H54 (cell line): ENCODE results near the gene SPATA1.
A peak's percentile ranks its signal among the peaks of the same experiment; 100 is the strongest.
"Not testable (repeated sequence)": the region's sequence is repeated elsewhere in the genome, so short reads cannot be mapped to it uniquely, and the experiment has no call there.

Source experiments
- DNase-seq: peaks from one replicate; pipeline ENCODE4 v3.0.0; 2011; ENCODE audit warnings: low spot score, mixed read lengths; ENCODE audit not compliant: insufficient read length
- FAIRE-seq: peaks from 3 replicates; lab custom pipeline; 2011; peaks lifted over from hg19 to GRCh38; lab: Jason Lieb, UNC
- POLR2A ChIP-seq: IDR thresholded peaks from 2 replicates; pipeline ENCODE4 v1.6.1; 2011; ENCODE audit warnings: low read depth, mild to moderate bottlenecking, low read length

SPATA1 gene

DNA sequence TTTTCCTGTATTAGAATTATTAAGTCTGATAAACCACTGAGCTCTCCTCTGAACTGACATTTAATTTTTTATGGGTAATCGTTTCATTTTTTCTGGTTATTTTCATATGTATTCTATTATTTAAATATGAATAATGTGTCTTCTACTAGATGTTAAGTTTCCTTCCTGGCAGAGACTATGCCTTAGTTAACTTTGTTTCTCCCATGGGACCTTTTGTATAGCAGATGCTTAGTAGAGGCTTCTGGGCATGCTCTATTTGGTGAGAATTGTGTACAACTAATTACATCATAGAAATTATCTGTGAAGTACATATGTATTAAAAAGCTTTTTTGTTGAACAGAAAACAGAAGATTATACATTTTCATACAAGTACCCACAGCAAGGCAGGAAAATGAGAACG is 44.6 kb downstream of the SPATA1 start:
- DNase-seq (no peak), FAIRE-seq (no peak)
- no peak for TF ChIP-seq POLR2A

DNA sequence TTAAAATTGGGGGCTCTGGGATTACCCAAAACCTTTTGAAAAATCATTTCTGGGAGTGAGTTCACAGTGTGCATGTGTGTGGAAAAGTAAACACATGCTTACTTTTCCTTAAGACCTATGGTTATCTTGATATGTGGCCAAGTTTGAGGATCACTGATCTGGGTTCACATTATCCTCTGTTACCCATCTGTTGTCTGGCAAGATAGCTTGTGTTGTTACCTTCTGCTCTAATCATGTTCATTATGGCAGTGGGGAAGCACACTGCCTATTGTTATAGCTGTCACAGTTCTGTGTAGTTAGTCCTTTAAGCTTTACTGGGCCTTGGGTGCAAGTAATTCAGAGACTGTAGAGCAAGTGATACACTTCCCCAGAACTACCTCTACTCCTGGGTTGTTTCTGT is 63.0 kb downstream of the SPATA1 start:
- FAIRE-seq, result no peak
- no peak for DNase-seq
- no peak for TF ChIP-seq POLR2A

DNA sequence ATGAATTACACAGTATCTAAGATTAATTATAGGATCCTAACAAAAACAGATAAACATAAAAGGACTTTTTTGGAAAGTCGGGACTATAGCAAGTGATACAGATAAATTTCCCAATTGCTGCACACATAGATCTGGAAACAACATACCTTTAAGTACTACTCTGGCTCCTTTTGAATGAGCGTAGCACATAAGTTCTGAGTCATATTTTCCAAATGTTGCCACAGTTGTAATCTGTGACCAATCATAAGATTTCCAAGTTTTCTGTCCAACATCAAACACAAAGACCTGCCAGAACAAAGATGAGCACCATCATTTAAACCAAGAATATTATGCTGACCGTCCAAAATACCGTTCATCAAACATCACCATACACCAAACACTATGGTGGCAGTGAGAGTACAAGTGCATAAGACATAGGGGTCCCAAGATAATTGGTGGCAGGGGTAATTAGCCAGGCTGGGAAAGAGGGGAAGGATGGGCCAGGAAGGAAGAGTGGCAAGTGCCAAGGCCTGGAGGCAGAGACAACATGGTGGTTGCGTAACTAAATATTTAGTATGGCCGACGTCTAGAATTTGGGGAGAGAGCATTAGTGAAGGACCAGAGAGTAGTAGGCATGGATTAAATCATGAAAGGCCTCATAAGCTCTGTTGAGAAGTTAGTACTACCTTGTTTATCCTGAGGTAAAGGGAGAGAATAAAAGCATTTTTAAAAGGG is 64.4 kb downstream of the SPATA1 start:
- FAIRE-seq, result no peak
- DNase-seq, result no peak
- TF ChIP-seq POLR2A, result no peak

DNA sequence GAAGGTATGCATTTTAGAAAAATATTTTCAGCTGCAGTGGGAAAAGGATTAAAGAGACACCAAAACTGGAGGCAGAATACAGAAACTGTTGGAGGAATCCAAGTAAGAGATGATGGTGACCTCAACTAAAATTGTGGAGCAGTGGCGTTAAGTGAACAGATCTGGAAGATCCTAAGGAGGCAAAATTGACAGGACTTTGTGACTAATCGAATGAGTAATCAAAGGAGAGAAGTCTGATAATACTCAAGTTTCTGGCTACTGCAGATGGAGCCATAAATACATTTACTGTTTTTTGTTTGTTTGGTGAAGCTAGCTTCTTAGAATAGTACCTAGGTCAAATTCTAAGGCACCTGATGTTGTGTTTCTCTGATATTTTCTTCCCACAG is 65.0 kb downstream of the SPATA1 start:
- DNase-seq, result peak; percentile 7
- no peak for FAIRE-seq
- TF ChIP-seq POLR2A, result no peak

DNA sequence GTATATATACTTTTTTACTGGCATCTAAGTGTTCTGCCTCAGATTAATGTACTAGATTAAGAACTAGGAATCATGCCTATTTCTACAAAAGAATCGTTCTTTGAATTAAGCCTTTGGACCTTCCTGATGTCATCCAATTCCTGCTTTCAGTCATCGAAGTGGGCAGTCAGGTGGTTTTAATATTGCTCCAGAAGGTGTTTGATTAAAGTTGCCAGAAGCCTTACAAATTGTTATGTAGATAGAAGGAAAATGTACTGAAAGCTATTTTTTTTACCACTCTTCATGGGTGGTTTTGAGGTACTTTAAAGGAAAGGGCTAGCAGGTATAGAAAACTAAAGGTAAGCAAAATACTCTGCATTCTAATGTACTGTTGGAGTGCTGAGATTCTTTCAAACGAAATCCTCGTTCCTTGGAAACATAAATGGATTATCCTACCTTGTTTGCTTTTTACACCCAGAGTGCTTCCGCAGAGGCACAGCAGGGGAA is 67.3 kb downstream of the SPATA1 start:
- no peak for TF ChIP-seq POLR2A
- no peak for FAIRE-seq
- no peak for DNase-seq

DNA sequence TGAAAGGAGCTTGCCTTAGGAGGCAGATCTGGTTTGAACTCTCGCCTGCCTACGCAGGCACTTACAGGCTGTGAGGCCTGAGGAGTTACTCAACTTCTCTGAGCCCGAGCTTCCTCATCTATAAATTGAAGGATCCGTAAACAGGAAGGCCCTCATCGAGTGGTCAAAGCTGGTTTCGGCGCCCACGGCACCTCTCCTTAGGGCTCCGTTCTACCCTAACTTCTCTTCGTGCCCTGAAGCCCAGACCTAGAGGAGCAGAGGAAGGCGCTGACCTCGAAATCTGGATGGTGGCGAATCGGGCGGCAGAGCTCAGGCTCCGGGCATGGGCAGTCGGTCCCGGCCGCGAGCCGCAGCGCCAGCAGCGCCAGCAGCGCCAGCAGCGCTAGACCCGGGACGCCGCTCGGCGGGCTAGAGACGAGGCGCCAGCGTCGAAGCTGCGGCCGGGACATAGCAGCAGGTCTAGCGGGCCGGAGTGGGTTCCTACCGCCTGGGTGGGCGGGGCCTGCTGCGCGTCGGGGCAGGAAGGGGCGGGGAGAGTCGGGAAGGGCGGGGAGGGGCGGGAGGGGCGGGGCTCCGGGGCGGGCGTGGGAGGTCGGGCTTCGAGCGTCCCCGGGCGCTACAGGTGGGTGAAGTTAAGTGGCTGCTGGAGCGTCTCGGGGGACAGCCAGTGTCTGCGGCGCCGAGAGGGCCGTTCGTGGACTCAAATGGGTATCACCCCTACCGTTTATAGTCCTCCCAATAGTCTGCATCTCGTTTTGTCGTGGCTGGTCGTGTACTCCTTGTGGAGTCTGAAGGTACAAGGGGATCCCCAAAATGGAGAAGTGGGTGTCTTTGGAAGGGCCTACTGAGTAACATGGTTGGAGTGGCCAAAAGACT is 68.0 kb downstream of the SPATA1 start, which contains the start of gene CTBS:
Gene CTBS, minus strand, starts transcription at position 474 of the 876 bp plus-strand sequence. Its CDS starts 25 bp downstream, at position 449.
- peak; percentile 91 for FAIRE-seq

DNA sequence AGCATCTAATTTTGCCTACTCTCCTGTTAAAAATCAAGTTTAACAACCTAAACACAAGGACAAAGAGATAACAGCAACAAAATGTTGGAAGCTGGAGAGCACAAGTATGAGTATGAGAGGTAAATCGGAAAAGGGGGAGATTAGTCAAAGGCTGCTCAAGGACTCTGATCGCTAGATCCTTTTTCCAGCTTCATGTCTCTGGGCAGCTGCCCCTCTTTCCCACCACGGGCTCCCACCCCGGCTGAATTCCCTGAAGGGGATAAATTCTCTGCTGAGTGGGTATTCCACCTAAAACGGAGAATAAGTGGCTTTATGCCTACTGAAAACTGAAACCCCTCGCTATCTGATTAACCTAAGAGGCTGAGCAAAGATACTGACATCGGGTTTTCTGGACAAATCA is 68.8 kb downstream of the SPATA1 start:
- FAIRE-seq, result no peak
- no peak for DNase-seq
- no peak for TF ChIP-seq POLR2A

More for the DNA sequence above, 68.0 kb downstream of the SPATA1 start, which contains the start of gene CTBS:
- peak; percentile 92 for TF ChIP-seq POLR2A
- peak; percentile 85 for DNase-seq

DNA sequence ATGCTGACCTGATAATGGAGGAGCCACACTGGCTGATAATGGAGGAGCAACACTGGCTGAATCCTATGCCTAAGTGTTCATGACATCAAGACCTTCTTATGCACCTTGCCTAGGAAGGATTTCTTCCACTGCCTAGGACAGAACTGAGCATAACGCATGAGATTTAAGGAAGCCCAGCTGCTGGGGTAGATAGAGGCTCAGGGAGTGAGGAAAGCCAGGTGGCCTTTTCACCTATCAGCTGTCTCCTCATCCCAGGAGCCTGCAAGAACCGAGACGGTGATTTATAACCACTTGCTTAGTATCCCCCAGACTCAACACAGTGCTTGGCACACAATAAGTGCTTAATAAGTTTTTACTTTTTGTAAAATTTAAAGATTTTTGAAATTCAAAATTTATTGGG is 75.5 kb downstream of the SPATA1 start:
- DNase-seq (no peak), FAIRE-seq (no peak)
- TF ChIP-seq POLR2A, result no peak

DNA sequence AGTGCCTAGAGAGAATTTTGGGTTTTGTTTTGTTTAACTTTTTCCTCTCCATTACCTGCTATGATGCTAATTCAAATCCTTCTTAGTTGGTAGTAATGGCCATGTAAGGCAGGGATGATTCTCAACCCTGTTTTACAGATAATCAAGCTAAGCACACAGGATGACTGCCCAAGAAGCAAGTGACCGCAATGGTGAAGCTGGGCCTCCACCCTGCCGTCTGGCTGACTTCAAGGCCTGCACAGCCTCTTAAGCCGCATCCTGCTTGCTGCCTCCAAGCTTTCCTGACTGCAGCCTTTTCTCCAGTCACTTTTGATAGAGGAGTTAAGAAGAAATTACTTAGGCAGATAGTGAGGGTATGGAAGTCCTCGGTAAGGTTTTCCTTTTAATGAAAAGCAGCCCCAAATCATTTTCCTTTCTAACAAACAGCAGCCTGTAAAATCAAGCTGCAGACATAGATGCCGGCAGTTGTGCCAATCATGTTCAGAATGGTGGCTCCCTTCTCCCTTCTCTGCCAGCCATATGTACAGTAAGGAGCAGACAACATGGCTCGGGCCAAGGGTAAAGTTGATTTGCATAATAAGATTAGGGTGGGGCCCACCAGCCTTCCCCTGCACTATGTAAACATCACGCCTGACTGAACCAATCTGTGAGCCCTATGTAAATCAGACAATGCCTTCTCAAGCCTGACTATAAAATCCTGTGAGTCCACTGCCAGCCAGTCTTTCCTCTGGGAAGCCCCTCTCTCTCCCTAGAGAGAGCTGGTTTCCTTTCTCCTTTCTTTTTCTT is 76.8 kb downstream of the SPATA1 start:
- no peak for FAIRE-seq
- DNase-seq, result no peak
- TF ChIP-seq POLR2A, result no peak

DNA sequence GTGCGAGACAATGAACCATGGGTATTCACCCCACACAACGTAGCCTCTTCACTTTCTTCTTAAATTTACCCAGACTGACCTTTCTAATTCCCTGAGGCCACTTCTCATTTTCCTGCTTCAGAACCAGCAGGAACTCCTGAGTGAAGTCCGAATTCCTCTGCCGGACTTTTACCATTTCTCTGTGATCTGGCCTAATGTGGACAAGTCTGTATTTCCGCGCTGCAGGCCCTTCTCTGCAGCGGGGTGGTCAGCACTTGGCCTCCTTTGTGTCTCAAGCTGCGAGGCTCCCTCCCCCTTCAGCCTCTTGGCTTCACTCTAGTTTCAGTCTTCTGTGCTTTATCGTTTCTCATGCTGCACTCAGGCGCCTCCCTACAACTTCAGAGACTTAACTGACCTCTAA is 77.5 kb downstream of the SPATA1 start:
- FAIRE-seq, result no peak

DNA sequence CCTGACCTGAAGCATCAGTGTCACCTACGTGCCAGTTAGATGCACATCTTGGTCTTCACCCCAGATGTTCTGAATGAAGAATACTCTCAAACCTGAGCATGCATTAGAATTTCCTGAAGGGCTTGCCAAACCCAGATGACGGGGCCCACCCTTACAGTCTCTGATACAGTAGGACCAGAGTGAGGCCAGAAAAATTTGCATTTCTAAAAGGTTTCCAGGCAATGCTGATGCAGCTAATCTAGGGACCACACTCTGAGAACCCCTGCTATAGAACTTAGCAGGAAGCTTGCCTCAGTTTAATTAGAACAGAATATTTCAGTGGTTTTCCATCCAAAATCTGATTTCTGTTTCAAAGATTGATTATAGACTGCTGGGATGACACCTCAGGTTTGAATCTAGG is 77.9 kb downstream of the SPATA1 start:
- no peak for DNase-seq
- TF ChIP-seq POLR2A, result no peak
- FAIRE-seq, result no peak

More for the DNA sequence above, 77.5 kb downstream of the SPATA1 start:
- DNase-seq, result no peak
- TF ChIP-seq POLR2A, result no peak

DNA sequence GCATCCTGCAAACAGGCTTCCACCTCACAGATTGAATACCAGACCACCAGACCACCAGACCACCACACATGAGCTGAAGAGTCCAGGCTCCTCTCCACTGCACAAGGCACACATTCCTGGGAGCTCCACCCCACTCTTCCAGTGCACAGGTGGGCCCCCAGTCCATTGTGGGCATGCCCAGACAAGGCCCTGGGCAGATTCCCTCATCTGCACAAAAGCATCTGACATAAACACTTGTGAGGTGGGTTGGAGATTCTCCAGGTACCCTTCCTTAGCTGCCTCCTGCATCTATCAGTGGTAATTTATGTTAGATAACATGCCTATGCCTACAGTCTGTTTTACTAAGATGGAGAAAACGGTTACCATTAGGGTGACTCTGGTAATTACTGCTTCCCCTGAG is 79.6 kb downstream of the SPATA1 start:
- DNase-seq (no peak), FAIRE-seq (no peak)
- TF ChIP-seq POLR2A, result no peak

DNA sequence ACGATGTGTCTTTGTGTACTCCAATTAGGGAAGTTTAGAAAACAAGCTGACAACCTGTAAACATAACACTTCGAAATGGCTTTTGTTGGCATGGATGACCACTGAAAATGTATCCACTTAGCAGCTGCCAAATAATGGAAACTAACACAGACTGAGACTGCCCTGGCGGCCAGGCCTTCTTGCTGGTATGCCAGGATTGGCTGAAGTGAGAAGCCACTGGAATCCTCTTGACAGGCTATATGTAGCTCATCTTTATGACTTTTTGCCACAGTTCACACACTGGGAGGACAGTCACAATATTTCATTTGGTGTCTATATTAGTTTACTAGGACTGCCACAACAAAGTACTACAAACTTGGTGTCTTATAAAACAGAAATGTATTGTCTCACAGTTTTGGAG is 80.9 kb downstream of the SPATA1 start:
- TF ChIP-seq POLR2A, result no peak
- FAIRE-seq (no peak), DNase-seq (no peak)

DNA sequence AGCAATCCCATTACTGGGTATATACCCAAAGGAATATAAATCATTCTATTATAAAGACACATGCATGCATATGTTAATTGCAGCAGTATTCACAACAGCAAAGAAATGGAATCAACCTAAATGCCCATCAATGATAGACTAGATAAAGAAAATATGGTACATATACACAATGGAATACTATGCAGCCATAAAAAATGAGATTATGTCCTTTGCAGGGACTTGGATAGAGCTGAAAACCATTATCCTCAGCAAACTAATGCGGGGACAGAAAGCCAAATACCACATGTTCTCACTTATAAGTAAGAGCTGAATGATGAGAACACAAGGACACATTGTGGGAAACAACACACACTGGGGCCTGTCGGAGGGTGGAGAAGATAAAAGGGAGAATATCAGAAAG is 88.8 kb downstream of the SPATA1 start:
- DNase-seq, FAIRE-seq: not testable (repeated sequence)
